ENCODE measurements around the gene TJP3. TPM values are rescaled to one million over a fixed set of nuclear protein-coding genes. Genes with fewer than 3 reads are reported as not detected.

TJP3 gene
- total and polyA plus RNA-seq, 2 experiments from 2014 or later, result 23.7 to 49.2 TPM

DNA sequence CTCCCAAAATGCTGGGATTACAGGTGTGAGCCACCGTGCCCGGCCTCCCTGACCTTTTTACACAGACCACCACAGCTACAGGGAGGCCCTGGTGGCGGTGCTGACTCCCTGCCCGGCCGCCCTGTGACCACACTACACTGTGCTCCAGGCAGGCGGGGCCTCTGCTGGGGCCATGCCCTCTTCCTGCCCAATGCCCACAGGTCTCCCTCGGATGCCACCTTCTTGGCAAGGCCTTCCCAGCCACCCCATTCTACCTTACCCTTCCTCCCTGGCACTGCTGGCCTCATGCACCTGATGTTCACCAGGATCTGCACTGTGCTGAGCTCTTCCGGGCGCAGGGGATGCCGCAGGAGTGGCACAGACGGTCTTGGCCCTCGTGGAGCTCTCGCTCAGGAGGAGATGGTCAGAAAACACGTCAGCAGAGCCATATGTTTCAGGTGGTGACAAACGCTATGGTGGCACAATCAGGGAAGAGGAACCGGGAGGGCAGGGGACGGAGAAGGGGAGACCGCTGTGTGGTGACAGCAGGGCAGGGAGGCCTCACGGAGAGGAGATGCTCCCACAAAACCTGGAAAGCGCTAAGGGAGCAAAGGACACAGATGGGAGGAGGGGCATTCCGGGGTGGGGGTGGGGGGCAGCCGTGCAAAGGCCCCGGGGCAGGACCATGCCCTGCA is 12.1 kb upstream of the TJP3 start:
- peaks cover 64% of the 10 kb centered on the region for H4K20me1 ChIP-seq (ENCODE audit: insufficient read depth, poor library complexity, severe bottlenecking)
- WGBS (ENCODE audit: low lambda C conversion rate, missing lambda C conversion rate), result 97% methylated on average over 21 of the region's 23 CpGs
- H3K9me2 ChIP-seq (replicated peaks; ENCODE audit: insufficient read depth), result no peaks in the 10 kb centered on the region
- H3K36me3 ChIP-seq (replicated peaks; ENCODE audit: insufficient read depth, low read depth), result no peaks in the 10 kb centered on the region
- no peaks in the 10 kb centered on the region for H3K27me3 ChIP-seq
- H3K79me2 ChIP-seq, result peaks cover 86% of the 10 kb centered on the region
- H3K4me1 ChIP-seq (ENCODE audit: insufficient read depth), result peaks cover 13% of the 10 kb centered on the region
- no peak overlapping the region for H3K4me3 ChIP-seq
- H3K27ac ChIP-seq, result no peak overlapping the region
- no peak overlapping the region for H3K4me2 ChIP-seq
- TF ChIP-seq, protein P1, sequence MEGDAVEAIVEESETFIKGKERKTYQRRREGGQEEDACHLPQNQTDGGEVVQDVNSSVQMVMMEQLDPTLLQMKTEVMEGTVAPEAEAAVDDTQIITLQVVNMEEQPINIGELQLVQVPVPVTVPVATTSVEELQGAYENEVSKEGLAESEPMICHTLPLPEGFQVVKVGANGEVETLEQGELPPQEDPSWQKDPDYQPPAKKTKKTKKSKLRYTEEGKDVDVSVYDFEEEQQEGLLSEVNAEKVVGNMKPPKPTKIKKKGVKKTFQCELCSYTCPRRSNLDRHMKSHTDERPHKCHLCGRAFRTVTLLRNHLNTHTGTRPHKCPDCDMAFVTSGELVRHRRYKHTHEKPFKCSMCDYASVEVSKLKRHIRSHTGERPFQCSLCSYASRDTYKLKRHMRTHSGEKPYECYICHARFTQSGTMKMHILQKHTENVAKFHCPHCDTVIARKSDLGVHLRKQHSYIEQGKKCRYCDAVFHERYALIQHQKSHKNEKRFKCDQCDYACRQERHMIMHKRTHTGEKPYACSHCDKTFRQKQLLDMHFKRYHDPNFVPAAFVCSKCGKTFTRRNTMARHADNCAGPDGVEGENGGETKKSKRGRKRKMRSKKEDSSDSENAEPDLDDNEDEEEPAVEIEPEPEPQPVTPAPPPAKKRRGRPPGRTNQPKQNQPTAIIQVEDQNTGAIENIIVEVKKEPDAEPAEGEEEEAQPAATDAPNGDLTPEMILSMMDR (IDR thresholded peaks at IDR 0.05; ENCODE audit: poor library complexity), result no peak
- no peak for TF ChIP-seq EZH2 (IDR thresholded peaks at IDR 0.05; ENCODE audit: borderline replicate concordance)
- no peak for TF ChIP-seq EZH2phosphoT487 (IDR thresholded peaks at IDR 0.05; ENCODE audit: low read depth, severe bottlenecking, unreplicated experiment)
- H3K9me3 ChIP-seq (ENCODE audit: low read depth), result no peaks in the 10 kb centered on the region
- no peak for DNase-seq (ENCODE audit: low spot score)
- H2AFZ ChIP-seq, result no peak overlapping the region

GRCh38 chr19:3696660-3696995 is 11.6 kb upstream of the TJP3 start:
- Histone ChIP-seq H3K27me3 (no peaks in the 10 kb centered on the region), H3K4me2 (no peak overlapping the region), H3K9me2 (replicated peaks; ENCODE audit: insufficient read depth) (no peaks in the 10 kb centered on the region), H4K20me1 (ENCODE audit: insufficient read depth, poor library complexity, severe bottlenecking) (peaks cover 63% of the 10 kb centered on the region), H3K79me2 (peaks cover 81% of the 10 kb centered on the region), H2AFZ (no peak overlapping the region), H3K4me1 (ENCODE audit: insufficient read depth) (peaks cover 13% of the 10 kb centered on the region), H3K36me3 (replicated peaks; ENCODE audit: insufficient read depth, low read depth) (no peaks in the 10 kb centered on the region), H3K9me3 (ENCODE audit: low read depth) (no peaks in the 10 kb centered on the region), H3K27ac (no peak overlapping the region), H3K4me3 (no peak overlapping the region)
- no peak for DNase-seq (ENCODE audit: low spot score)
- 100% methylated on average over 3 of the region's 10 CpGs for WGBS (ENCODE audit: low lambda C conversion rate, missing lambda C conversion rate)
- TF ChIP-seq, protein P1 (IDR thresholded peaks at IDR 0.05; ENCODE audit: poor library complexity), result no peak
- TF ChIP-seq EZH2phosphoT487 (IDR thresholded peaks at IDR 0.05; ENCODE audit: low read depth, severe bottlenecking, unreplicated experiment) (no peak), EZH2 (IDR thresholded peaks at IDR 0.05; ENCODE audit: borderline replicate concordance) (no peak)

DNA sequence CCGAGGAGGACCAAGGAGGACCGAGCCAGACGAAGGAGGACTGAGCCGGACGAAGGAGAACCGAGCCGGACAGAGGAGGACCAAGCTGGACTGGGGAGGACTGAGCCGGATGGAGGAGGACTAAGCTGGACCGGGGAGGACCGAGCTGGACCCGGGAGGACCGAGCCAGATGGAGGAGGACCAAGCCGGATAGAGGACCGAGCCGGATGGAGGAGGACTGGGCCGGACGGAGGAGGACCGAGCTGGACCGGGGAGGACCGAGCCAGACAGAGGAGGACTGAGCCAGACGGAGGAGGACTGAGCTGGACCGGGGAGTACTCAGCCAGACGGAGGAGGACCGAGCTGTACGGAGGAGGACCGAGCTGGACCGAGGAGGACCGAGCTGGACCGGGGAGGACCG is 11.1 kb upstream of the TJP3 start:
- Histone ChIP-seq H3K9me2 (replicated peaks; ENCODE audit: insufficient read depth) (no peaks in the 10 kb centered on the region), H3K27ac (no peak overlapping the region), H3K4me1 (ENCODE audit: insufficient read depth) (peaks cover 13% of the 10 kb centered on the region), H3K4me2 (no peak overlapping the region), H3K79me2 (peaks cover 76% of the 10 kb centered on the region), H2AFZ (no peak overlapping the region), H3K36me3 (replicated peaks; ENCODE audit: insufficient read depth, low read depth) (no peaks in the 10 kb centered on the region), H3K27me3 (no peaks in the 10 kb centered on the region), H3K4me3 (no peak overlapping the region), H4K20me1 (ENCODE audit: insufficient read depth, poor library complexity, severe bottlenecking) (peaks cover 63% of the 10 kb centered on the region), H3K9me3 (ENCODE audit: low read depth) (no peaks in the 10 kb centered on the region)
- TF ChIP-seq EZH2 (IDR thresholded peaks at IDR 0.05; ENCODE audit: borderline replicate concordance), result no peak
- DNase-seq (ENCODE audit: low spot score), result no peak
- 96% methylated on average over 12 of the region's 30 CpGs for WGBS (ENCODE audit: low lambda C conversion rate, missing lambda C conversion rate)

- no peaks in the 10 kb centered on the region for H3K36me3 ChIP-seq (replicated peaks; ENCODE audit: insufficient read depth, low read depth)
- peaks cover 59% of the 10 kb centered on the region for H4K20me1 ChIP-seq (ENCODE audit: insufficient read depth, poor library complexity, severe bottlenecking)
- peaks cover 13% of the 10 kb centered on the region for H3K4me1 ChIP-seq (ENCODE audit: insufficient read depth)
- peak overlapping the region; percentile 100 for H3K4me2 ChIP-seq
- H3K4me3 ChIP-seq, result no peak overlapping the region
- no peaks in the 10 kb centered on the region for H3K9me2 ChIP-seq (replicated peaks; ENCODE audit: insufficient read depth)
- no peak overlapping the region for H2AFZ ChIP-seq
- no peak overlapping the region for H3K27ac ChIP-seq
- no peak for DNase-seq (ENCODE audit: low spot score)
- TF ChIP-seq EZH2 (IDR thresholded peaks at IDR 0.05; ENCODE audit: borderline replicate concordance) (no peak), EZH2phosphoT487 (IDR thresholded peaks at IDR 0.05; ENCODE audit: low read depth, severe bottlenecking, unreplicated experiment) (no peak)
- TF ChIP-seq, protein P1 (IDR thresholded peaks at IDR 0.05; ENCODE audit: poor library complexity), result no peak
- peaks cover 69% of the 10 kb centered on the region for H3K79me2 ChIP-seq
- WGBS (ENCODE audit: low lambda C conversion rate, missing lambda C conversion rate), result 94% methylated on average over 37 of the region's 43 CpGs
- no peaks in the 10 kb centered on the region for H3K9me3 ChIP-seq (ENCODE audit: low read depth)
- H3K27me3 ChIP-seq, result no peaks in the 10 kb centered on the region
Observed at GRCh38 chr19:3697671-3698385, 10.4 kb upstream of the TJP3 start.

Measured in hepatocyte (in vitro differentiated cells).